Gastroesophageal sphincter (tissue), 3 donors: ENCODE results near the gene UHMK1.

Source experiments
- POLR2A ChIP-seq, 2 donors: fragments of 450-650 bp; IDR thresholded peaks; one replicate each; pipeline ENCODE4 v1.6.1; 2017; ENCODE audit warnings: antibody characterized with exemption in 2 of 2, mild to moderate bottlenecking in 2 of 2, moderate library complexity in 1 of 2
- POLR2AphosphoS5 ChIP-seq: sonication (generic); formaldehyde crosslinking; IDR thresholded peaks from one replicate; pipeline ENCODE4 v1.6.1; 2017; ENCODE audit warnings: antibody characterized with exemption
- TF ChIP-seq, protein P1 (sequence below), 4 experiments: fragments of 200-600 bp in 2 of 4; fragments of 450-650 bp in 2 of 4; sonication (generic) in 1 of 4; IDR thresholded peaks; one replicate each; pipeline ENCODE4 v1.5.1; 2017 to 2019; ENCODE audit warnings: antibody characterized with exemption in 4 of 4, mild to moderate bottlenecking in 2 of 4, moderate library complexity in 2 of 4

DNA sequence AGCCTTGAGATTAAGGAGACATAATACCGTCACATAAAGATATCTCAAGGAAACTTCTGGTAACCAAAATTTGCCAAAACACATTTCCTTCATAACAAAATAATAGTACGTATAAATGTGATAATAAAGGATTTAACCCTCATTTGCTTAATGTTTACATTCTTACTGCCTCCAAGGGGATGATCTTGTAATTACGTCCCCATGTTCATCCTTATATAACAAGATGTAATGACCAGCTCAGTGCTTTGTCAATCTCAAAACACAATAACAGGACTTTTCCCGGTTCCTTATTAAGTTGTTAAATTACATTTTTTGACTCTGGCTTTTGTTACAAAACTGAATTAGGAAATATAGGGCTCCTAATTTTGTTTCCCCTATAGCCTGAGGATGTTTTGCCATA lies 41.3 kb upstream of the UHMK1 start:
- TF ChIP-seq, protein P1, sequence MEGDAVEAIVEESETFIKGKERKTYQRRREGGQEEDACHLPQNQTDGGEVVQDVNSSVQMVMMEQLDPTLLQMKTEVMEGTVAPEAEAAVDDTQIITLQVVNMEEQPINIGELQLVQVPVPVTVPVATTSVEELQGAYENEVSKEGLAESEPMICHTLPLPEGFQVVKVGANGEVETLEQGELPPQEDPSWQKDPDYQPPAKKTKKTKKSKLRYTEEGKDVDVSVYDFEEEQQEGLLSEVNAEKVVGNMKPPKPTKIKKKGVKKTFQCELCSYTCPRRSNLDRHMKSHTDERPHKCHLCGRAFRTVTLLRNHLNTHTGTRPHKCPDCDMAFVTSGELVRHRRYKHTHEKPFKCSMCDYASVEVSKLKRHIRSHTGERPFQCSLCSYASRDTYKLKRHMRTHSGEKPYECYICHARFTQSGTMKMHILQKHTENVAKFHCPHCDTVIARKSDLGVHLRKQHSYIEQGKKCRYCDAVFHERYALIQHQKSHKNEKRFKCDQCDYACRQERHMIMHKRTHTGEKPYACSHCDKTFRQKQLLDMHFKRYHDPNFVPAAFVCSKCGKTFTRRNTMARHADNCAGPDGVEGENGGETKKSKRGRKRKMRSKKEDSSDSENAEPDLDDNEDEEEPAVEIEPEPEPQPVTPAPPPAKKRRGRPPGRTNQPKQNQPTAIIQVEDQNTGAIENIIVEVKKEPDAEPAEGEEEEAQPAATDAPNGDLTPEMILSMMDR (IDR thresholded peaks at IDR 0.05), result no peak
- TF ChIP-seq POLR2AphosphoS5 (no peak), POLR2A (IDR thresholded peaks at IDR 0.05) (no peak)
